Stimulated activated CD8-positive, alpha-beta memory T cell treated with anti-CD3 and anti-CD28 coated beads, Interleukin-12 subunit alpha, Interleukin-12 subunit beta, amount 100 ng/mL, for 24 hours (primary cell): ENCODE data around the gene HYAL4.

Source experiments
- DNase-seq: peaks from one replicate; pipeline ENCODE4 v3.0.0-alpha.2; 2020; ENCODE audit errors: extremely low read depth

The HYAL4 gene

DNA sequence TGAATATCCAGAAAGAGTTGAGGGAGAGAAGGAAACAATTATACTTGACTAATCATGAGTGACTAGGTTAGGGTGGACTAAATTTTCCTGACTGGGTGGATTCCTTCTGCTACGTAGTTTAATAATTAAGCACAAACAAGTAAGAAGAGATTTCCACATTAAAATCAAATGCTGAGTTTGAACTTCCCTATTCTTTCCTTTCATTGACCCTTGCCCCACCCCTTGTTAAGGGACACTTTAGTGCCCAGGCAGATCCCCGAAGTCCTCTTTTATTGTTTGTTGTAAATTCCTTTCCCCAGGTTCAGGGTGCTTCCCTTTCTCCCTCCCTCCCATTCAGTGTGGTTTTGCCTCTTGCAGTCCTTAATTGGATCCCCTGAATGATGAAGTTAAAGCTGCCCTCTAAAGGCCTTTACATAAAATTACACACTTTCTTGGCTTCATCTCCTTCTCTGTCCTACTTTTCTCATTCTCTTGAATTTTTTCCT lies 71.3 kb downstream of the HYAL4 start:
- no peak for DNase-seq

DNA sequence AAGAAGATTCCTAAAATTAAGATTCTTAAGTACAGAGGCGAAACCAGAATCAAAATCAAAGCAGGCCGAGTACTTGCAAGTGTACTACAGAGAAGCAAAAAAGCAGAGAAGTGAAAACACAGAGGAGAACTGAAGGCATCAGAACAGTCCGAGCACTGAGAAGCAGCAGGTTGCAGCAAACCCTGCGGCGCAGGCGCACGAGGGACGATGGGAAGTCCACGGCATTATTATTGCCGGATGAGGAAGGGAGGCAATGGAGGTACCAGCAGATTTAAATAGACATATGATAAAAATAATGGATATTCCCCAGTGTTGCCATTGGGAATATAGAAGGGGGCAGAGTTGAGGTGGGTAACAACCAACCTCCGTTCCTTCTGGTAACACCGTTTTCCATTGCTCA lies 72.9 kb downstream of the HYAL4 start:
- DNase-seq = no peak

DNA sequence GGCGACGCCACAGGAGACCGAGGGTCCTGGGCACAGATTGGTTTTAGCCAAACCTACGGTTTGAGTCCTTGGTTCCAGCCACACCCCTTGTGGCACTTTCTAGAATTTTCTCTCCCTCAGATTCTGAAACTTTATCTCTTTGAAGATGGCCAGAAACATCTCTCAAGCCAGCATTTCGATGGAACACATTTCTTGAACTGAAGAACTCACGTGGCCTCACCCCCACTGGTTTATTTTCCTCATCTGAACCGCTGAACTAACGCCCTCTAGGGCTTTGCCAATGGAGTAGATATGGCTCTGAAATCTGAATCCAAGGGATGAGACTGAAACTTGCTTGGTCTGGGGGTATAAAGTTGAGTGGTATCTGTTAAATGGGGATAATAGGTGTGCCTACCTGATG lies 73.3 kb downstream of the HYAL4 start:
- DNase-seq = no peak

- DNase-seq = no peak
Measured at GRCh38 chr7:123923599-123923998, 78.6 kb downstream of the HYAL4 start.

GRCh38 chr7:123924941-123925340 lies 80.0 kb downstream of the HYAL4 start, which contains the start of gene SPAM1:
SPAM1 (plus strand) TSS chr7:123925241; CDS start chr7:123953571, 28,330 bp downstream.
- DNase-seq = no peak
